Measurements from ENCODE around the gene SNX32.

Gene SNX32

GRCh38 chr11:65879617-65880016 lies 45.9 kb downstream of the SNX32 start, which contains the start of gene CTSW:
CTSW (plus strand) TSS chr11:65879837; CDS start chr11:65879855, 18 bp downstream.
- Histone ChIP-seq H3K36me3 (replicated peaks; ENCODE audit: low read depth, low read length) (peaks cover 26% of the 10 kb centered on the region), H4K20me1 (ENCODE audit: insufficient read depth, low read length) (no peaks in the 10 kb centered on the region), H3K4me2 (ENCODE audit: low read length) (no peak within 1 kb of the TSS), H2AFZ (ENCODE audit: low read depth, low read length) (no peak within 1 kb of the TSS), H3K9me3 (ENCODE audit: insufficient read depth, low read length) (no peaks in the 10 kb centered on the region), H3K27ac (ENCODE audit: low read length) (no peak within 1 kb of the TSS), H3K9ac (ENCODE audit: low read length) (no peak within 1 kb of the TSS), H3K79me2 (ENCODE audit: low read length) (no peaks in the 10 kb centered on the region), H3K4me3 (ENCODE audit: low read length) (no peak within 1 kb of the TSS), H3K27me3 (ENCODE audit: low read depth, low read length) (no peaks in the 10 kb centered on the region), H3K4me1 (ENCODE audit: low read length) (no peaks in the 10 kb centered on the region)
- TF ChIP-seq CTCF (IDR thresholded peaks at IDR 0.05; ENCODE audit: low read depth, low read length) (no peak), EZH2phosphoT487 (IDR thresholded peaks at IDR 0.05; ENCODE audit: low read depth) (no peak)

- Histone ChIP-seq H4K20me1 (ENCODE audit: insufficient read depth, low read length) (no peaks in the 10 kb centered on the region), H3K9ac (ENCODE audit: low read length) (no peak overlapping the region), H3K4me3 (ENCODE audit: low read length) (no peak overlapping the region), H3K36me3 (replicated peaks; ENCODE audit: low read depth, low read length) (peaks cover 28% of the 10 kb centered on the region), H3K4me2 (ENCODE audit: low read length) (no peak overlapping the region), H3K27me3 (ENCODE audit: low read depth, low read length) (no peaks in the 10 kb centered on the region), H3K4me1 (ENCODE audit: low read length) (peaks cover 3% of the 10 kb centered on the region; the same call in 1 of the 2 replicates), H3K9me3 (ENCODE audit: insufficient read depth, low read length) (no peaks in the 10 kb centered on the region), H3K79me2 (ENCODE audit: low read length) (no peaks in the 10 kb centered on the region), H2AFZ (ENCODE audit: low read depth, low read length) (no peak overlapping the region), H3K27ac (ENCODE audit: low read length) (no peak overlapping the region)
- TF ChIP-seq EZH2phosphoT487 (IDR thresholded peaks at IDR 0.05; ENCODE audit: low read depth): no peak
These were observed 46.3 kb downstream of the SNX32 start for GRCh38 chr11:65880027-65880426.

GRCh38 chr11:65880844-65881421 lies 47.2 kb downstream of the SNX32 start:
- Histone ChIP-seq H3K4me1 (ENCODE audit: low read length) (peaks cover 3% of the 10 kb centered on the region; the same call in 1 of the 2 replicates), H3K9me3 (ENCODE audit: insufficient read depth, low read length) (no peaks in the 10 kb centered on the region), H3K79me2 (ENCODE audit: low read length) (no peaks in the 10 kb centered on the region), H4K20me1 (ENCODE audit: insufficient read depth, low read length) (no peaks in the 10 kb centered on the region), H3K27ac (ENCODE audit: low read length) (no peak overlapping the region), H3K36me3 (replicated peaks; ENCODE audit: low read depth, low read length) (peaks cover 35% of the 10 kb centered on the region), H2AFZ (ENCODE audit: low read depth, low read length) (no peak overlapping the region), H3K9ac (ENCODE audit: low read length) (no peak overlapping the region), H3K27me3 (ENCODE audit: low read depth, low read length) (no peaks in the 10 kb centered on the region), H3K4me3 (ENCODE audit: low read length) (no peak overlapping the region), H3K4me2 (ENCODE audit: low read length) (no peak overlapping the region)
- TF ChIP-seq EZH2phosphoT487 (IDR thresholded peaks at IDR 0.05; ENCODE audit: low read depth): no peak
- no peak for TF ChIP-seq CTCF (IDR thresholded peaks at IDR 0.05; ENCODE audit: low read depth, low read length)

GRCh38 chr11:65882120-65883057 lies 48.6 kb downstream of the SNX32 start:
- Histone ChIP-seq H3K4me1 (ENCODE audit: low read length) (peaks cover 5% of the 10 kb centered on the region), H3K4me3 (ENCODE audit: low read length) (no peak overlapping the region), H2AFZ (ENCODE audit: low read depth, low read length) (no peak overlapping the region), H4K20me1 (ENCODE audit: insufficient read depth, low read length) (no peaks in the 10 kb centered on the region), H3K9me3 (ENCODE audit: insufficient read depth, low read length) (no peaks in the 10 kb centered on the region), H3K79me2 (ENCODE audit: low read length) (peaks cover 2% of the 10 kb centered on the region), H3K36me3 (replicated peaks; ENCODE audit: low read depth, low read length) (peaks cover 43% of the 10 kb centered on the region), H3K27me3 (ENCODE audit: low read depth, low read length) (no peaks in the 10 kb centered on the region), H3K27ac (ENCODE audit: low read length) (no peak overlapping the region), H3K9ac (ENCODE audit: low read length) (no peak overlapping the region), H3K4me2 (ENCODE audit: low read length) (no peak overlapping the region)
- TF ChIP-seq CTCF (IDR thresholded peaks at IDR 0.05; ENCODE audit: low read depth, low read length) (no peak), EZH2phosphoT487 (IDR thresholded peaks at IDR 0.05; ENCODE audit: low read depth) (no peak)

Data from OCI-LY3 (cell line).